IPS-18c (cell line): ENCODE results near the gene POU3F1.

ENCODE experiments used
- H3K4me3 ChIP-seq: 2 replicates; pipeline ENCODE4 v1.7.0; 2013; ENCODE audit warnings: low read depth, mild to moderate bottlenecking, low read length, moderate library complexity; ENCODE audit not compliant: insufficient read depth
- H3K9me3 ChIP-seq: one replicate; pipeline ENCODE4 v1.6.1; 2013; ENCODE audit warnings: mild to moderate bottlenecking, low read length, moderate library complexity; ENCODE audit not compliant: control insufficient read depth, insufficient read depth

The POU3F1 gene

DNA sequence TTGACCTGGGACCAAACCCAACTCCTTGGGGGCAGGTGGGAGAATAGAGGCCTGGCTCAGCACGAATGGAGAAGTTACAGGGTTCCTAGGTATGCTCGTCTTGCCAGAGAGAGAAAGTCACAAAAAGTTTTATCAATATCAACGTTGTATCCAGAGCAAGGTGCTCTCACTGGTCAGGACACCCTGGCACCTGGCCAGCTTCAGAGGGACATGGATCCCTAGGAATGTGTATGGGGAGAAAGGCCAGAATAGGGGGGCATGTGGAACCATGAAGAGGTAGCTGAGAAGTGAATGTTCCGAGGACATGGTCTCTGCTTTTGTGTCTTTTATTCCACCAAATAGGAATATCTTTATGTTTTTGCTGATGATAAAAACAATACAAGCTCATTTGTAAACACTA, 9.4 kb upstream of the POU3F1 start:
- H3K4me3 ChIP-seq, result no peak overlapping the region
- peaks cover 2% of the 10 kb centered on the region for H3K9me3 ChIP-seq

DNA sequence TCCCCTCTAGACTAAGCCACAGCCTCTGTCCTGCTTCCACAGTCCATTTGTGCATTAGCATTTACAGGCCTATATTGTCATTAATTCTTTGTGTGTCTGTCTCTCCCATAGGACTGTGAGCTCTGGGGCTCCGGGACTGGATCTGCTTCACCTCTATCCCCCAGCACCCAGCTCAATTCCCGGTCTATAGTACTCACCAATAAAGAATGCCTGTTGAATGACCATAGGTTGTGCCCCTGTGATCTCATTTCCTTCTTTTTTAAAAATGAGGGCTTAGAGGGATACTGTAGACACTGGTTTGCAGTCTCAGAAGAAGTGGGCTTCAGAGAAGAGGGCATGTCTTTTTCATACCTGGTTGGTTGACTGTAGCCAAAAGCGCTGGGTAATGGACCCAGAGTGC, 8.8 kb upstream of the POU3F1 start:
- no peak overlapping the region for H3K4me3 ChIP-seq
- H3K9me3 ChIP-seq, result peaks cover 2% of the 10 kb centered on the region

DNA sequence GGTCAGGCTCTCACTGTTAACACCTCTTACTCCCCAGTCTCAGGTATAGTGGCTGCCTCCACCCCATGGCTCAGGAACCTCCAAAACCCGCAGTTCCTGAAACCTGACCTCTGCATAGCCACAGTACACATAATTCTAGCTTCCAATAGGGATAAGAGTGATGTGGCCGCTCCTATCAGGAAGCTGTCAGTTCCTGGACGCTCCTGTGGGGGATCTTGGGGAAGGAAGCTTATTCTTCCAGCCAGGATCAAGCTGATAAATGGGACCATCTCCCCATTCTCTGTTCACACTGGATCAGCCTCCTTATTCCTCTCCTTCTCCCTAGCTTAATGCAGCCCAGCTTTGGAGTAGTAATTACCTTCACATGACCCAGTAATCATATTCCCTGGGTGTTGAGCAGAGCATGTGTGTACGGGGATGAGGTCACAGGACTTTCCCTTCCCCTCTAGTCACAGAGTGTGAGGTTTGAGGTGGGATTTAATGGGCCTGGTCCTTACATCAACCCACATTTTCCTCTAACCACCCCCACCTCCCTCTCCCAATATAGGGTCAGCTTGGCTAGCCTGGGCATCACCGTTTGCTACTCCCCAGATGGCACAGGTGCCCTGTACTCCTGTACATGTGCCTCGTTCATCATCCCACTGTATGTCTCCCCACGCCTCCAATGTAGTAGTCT, 7.0 kb upstream of the POU3F1 start:
- Histone ChIP-seq H3K9me3 (no peaks in the 10 kb centered on the region), H3K4me3 (no peak overlapping the region)

DNA sequence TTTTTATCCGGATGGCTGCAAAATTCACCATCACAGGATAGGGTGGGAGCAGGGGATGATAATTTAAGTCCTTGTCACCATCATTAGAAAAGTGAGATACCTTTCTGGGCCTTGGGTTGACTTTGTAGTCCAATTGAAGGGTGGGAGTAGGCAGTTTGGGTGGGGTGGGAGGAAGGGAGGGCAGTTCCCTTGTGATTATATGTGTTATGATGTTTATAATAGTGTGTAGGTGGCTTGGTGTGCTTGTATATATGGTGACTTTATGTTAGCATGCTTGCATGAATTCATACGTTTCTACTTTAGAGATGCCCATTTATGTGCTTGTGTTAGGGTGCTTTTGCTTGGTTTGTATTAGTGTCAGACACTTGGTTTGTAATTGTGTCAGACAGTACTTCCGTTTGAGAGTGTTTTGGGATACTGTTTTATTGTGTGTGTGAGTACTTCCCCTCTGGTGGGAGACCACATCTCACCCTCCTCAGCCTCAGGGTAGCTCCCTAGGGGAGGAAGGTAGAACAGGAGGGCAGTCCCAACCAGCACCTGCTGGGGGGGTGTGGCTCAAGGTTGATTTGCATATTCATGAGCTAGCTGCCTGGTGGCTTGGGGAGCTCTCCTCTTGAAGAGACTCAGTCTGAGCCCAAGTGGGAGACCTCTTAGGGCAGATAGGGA, 6.3 kb upstream of the POU3F1 start:
- no peak overlapping the region for H3K4me3 ChIP-seq
- H3K9me3 ChIP-seq, result no peaks in the 10 kb centered on the region

DNA sequence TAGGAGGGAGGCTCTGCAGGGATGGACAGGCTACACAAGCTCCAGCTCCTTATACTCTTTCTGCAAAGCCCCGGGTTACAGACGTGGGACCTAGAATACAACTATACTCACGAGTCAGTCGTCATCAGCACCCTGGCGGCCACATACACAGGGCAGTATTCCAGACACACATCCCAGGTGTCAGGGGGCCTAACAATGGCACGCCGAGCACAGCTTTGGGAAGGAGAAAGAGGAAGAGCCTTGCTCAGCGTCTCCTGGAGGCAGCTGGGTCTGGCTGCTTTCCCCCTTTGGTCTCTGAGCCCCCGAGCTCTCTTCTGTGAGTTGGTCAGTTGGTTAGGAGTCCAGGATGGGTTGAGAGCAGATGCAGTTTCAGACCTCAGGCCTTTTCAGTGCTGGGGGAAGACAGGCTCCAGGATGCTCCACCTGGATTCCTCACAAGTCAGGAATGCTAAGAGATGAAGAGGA, 4.5 kb upstream of the POU3F1 start:
- no peaks in the 10 kb centered on the region for H3K9me3 ChIP-seq
- H3K4me3 ChIP-seq, result no peak overlapping the region

DNA sequence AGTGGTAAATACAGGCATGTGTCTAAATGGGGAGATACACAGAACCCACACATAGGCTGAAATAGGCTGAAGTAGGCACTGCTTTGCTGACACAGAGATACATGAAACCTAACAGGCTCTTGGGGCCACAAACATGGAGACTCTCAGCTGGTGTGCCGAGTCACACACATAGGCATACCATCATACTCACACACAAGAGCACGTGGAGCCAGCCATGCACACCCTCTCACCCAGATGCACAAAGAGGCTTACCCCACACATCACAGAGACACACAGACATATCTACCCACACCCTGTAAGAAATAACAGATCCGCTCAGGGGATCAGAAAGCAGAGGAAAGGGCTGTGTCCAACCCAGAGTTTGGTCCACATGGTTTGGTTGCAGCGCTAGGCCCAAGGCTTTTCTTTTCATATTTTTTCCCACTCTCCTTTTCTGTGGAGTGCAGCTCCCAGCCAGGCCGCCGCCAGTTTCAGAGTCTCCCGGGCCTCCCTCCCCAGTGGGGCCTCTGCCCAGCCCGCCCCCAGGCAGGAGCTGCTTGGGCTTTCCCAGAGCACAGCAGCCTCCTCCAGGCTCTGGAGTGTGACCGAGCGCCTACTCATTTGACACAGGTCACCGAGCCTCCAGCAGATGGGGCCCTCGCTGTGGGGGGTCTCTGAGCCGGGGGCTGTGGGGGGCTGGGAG, 3.9 kb upstream of the POU3F1 start:
- H3K9me3 ChIP-seq, result peaks cover 2% of the 10 kb centered on the region
- no peak overlapping the region for H3K4me3 ChIP-seq

DNA sequence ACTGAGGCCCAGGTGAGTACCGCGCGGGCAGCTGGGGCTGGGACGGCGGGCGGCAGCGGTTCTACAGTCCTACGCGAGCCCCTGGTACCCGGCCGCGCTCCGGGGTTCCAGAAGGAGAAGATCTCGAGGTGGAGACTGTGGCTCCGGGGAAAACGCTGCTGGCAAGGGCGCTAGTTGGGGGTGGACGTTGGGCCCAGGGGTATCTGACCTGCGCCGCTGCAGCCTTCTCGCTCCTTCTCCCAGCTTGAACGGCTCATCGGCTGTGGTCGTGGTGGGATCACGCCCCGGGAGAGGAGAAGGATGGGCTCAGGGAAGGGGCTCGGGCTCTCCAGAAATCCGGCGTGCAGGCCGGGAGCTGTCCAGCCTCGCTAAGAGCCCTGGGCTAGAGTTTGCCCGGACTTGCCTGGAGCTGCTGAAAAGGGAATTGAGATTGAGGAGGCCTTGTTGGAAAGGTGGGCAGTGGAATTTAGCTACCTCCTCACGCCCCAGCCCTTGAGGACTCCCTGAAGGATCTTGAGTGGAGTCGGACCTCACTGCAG, 1.1 kb upstream of the POU3F1 start:
- H3K4me3 ChIP-seq, result peak overlapping the region; percentile 72
- peaks cover 4% of the 10 kb centered on the region for H3K9me3 ChIP-seq

DNA sequence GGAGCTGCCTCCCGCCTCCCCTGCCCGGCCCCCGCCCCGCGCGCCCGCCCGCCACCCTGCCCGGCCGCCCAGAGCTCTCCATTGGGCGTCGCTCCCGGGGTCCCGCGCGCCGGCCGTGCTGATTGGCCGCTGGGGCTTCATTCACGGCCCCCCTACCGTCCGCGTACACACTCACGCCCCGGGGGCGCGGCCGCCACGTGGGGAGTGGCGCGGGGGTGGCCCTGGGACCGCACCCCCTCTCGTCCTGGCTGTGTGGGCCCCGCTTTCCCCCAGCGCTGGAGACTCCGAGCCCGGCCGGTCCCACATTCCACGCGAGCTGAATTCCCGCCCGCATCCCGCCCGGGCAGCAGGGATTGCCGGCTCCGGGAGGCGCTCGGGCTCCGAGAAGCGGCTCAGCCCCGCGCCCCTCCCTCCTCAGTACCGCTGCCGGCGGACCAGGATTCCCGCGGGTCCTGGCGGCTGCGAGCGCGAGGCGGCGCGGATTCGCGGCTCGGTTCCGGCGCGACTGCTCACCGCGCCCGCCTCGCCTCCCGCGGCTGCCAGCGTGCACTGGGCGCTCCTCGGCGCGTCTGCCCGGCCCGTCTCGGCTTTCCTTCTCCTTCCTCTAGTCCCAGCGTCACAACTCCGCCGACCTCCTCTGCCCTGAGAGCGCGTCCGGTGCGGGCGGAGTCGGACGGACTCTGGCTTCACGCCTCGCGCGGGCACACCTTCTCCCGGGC, 450 bp upstream of the POU3F1 start:
- Histone ChIP-seq H3K9me3 (peaks cover 4% of the 10 kb centered on the region), H3K4me3 (peak overlapping the region; percentile 72)

DNA sequence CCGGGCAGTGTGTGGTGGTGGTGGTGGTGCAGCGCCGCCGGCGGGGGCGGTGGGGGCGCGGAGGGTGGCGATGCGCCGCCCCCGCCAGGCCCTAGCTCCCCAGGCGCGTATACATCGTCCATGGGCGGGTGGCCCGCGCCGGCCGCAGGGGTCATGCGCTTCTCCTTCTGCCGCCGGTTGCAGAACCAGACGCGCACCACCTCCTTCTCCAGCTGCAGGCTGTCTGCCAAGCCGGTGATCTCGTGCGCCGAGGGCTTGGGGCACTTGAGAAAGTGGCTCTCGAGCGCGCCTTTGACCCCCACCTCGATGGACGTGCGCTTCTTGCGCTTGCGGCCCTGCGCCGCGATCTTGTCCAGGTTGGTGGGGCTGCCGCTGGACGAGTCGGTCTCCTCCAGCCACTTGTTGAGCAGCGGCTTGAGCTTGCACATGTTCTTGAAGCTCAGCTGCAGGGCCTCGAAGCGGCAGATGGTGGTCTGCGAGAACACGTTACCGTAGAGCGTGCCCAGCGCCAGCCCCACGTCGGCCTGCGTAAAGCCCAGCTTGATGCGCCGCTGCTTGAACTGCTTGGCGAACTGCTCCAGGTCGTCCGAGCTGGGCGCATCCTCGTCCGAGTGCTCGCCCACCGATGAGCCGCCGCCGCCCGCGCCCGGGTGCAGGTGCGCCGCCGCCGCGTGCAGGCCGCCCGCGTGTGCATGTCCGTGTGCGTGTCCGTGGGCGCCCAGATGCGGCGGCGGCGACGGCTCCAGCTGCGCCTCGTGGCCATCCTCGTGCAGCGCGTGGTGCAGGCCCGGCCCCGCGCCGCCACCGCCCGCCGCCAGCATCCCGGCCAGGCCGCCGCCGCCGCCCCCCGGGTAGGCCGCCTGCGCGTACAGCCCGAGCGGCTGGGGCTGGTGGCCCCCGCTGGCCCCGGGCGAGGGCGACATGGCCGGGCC, 926 bp downstream of the POU3F1 start:
- Histone ChIP-seq H3K9me3 (peaks cover 4% of the 10 kb centered on the region), H3K4me3 (peak overlapping the region; percentile 67)

DNA sequence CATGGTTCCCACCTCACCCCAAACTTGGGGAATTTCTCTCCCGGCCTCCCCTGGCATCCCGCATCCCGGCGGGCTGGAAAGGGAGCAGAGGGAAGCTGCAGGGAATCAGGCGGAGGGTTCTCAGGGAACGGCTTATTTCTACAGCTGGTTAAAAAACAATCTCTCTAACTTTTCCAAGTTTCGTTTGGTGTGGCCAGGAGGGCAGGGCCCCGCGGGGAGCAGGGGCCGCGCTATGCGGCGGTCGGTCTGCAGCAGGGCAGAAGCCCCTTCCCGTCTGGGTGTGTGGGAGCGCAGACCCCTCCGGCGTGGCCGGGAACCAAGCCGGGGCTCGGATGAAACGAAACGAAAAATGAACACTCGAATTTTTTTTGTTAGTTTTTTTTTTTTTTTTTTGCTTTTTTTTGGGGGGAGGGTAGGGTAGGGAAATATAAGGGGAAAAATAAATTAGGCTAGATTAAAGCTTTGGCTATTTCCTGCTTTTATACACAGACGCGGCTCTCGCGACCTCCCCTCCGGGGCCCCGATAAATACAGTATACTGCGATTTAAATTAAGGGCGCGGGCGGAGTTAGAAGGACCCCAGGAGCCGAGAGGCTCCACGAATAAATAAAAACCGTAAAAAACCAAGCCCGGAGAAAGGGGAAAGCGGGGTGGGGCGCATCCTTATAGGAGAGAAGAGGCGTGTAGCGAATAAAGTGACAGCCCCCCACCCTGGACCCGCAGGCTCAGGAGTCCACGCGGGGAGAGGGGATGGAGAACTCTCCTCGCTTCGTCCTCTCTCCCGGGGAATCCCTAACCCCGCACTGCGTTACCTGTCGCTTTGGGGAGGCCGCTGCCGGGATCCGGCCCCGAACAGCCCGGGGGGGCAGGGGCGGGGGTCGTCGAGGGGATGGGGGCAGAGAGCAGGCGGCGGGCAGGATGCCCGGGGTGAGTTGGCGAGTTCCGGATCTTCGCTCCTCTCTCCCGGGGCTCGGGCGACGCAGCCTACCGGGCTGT, 2.1 kb downstream of the POU3F1 start:
- Histone ChIP-seq H3K4me3 (peak overlapping the region; percentile 67), H3K9me3 (peaks cover 4% of the 10 kb centered on the region)

DNA sequence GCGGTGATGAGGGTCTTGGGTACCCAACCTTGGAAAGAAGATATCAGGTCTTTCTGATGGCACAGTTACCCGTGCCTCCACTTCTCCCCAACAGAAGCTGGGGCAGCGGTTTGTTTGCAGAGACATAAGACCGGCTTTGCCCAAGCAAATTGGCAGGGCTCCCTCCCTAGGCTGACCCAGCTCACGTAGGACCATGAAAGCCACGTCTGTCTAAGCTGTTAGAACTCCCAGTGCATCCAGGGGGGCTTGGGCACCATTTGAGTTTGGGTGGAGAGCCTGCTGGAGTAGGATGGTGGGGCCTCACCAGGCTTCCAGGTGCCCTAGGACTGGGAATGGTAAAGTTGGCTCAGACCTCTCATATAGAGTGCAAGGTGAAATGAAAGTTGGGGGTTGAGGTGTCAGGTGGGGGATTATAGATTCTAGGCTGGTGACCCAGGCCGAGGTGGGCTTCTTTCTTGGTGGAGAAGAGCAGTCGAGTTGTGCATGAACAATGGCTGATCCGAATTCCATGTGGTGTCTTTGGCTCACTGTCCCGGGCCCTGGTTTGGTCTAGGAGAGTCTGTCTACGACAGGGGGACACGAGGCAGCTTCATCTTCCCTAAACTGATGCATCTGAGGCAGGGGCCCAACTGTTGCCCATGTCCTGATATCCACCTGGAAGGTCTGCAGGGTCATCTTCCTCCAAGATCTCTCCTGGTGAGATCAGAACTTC, 3.4 kb downstream of the POU3F1 start:
- peaks cover 6% of the 10 kb centered on the region for H3K9me3 ChIP-seq
- H3K4me3 ChIP-seq, result no peak overlapping the region; the same call in 1 of the 2 replicates

DNA sequence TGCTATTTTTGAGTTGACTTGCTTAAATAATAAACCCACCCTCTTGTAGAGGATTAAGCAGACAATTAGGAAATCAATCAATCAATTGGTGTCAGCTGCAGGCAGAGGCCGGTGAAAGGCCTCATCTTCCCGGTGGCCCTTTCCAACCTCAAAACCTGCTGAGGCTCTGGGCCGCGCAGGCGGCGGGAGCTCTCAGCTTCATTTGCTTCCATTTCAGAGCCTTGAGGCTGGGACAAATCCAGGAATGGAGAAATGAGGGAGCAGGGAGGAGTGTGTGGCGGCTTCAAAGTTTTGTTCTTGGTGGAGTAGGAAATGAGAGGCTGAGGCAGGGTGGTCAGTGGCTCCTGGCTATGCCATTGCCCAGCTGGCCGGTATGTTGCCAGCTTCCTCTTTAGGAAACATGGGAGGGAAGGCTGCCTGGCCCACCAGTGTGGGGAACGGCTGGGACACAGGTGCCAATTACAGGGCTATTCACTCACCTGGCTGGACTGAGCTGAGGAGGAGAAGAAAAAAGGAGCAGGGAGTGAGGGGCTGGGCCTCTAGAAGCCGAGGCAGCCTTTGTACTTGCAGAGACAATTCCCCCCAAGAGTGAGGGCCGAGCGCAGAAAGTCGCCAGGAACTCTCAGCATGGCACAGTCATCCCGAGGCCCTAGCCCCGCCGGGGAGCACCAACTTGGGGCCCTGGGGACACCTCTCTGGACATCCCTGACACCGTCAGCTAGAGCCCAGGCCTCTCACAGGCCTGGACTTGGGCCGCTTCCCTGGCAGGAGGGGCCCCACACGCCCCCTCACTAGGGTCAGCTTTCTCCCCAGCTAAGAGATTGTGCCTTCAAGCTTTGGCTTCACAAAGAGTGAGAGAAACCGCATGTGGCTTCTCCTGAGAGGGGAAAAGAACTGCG, 4.4 kb downstream of the POU3F1 start:
- peaks cover 6% of the 10 kb centered on the region for H3K9me3 ChIP-seq
- no peak overlapping the region for H3K4me3 ChIP-seq

DNA sequence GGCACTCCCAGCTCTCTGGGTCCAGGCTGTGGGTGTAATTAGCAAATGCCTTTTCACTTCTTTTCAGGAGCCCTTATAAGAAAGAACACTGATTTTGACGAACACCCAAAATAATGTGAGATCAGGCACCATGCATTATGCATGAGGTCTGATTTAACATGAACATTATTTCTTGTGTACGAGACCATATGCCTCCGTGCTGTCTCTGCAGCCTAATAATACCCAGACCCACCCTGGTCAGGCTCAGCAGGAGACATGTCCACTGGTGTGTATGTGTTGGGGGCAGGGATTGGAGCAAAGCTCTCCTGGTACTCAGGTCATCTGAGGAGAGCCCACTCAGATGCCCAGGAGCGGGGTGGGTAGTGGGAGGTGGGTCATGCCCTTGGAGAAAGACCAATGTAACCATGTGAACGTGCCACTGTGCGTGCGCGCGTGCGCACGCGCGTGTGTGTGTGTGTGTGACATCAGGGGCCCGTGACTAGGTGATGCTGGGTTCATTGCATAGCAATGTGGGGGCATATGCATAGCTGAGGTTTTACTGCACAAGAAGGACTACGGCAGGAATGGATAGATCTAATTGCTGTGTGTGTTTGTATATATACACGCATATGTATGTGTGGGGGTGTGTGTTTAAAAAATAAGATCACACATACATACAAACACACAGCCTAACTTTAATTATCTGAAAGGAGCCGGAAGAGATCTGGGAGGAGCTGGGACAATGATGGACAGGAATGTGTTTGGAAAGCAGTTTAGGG, 7.1 kb downstream of the POU3F1 start:
- Histone ChIP-seq H3K4me3 (no peak overlapping the region), H3K9me3 (peaks cover 2% of the 10 kb centered on the region)
